HG02678 (cell line): Measurements from ENCODE around the gene FNDC5.

Experiments
- ATAC-seq: cut with Tn5 transposase; IDR thresholded peaks from one replicate; pipeline ENCODE4 v1.9.1; 2021; ENCODE audit warnings: mild to moderate bottlenecking, moderate library complexity; ENCODE audit not compliant: unreplicated experiment

The FNDC5 gene

DNA sequence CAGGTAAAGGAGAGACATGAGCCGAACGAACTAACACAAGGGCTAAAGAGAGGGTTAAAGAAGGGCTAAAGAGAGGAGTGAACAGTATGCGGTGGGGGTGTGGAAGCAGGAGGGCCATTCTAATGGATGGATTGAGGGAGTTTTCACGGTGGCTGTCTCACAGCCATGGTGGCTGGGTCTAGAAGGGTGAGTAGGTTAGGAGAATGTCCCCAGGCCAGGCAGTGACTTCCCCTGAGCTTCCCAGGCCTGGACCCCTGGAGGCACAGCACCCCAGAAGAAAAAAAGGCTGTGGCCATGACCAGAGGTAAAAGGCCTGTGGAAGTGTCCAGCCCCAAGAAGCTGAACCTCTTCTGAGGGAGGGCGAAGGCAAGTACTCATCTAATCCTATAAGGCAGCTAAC lies 3.6 kb downstream of the FNDC5 start:
- no peak for ATAC-seq

DNA sequence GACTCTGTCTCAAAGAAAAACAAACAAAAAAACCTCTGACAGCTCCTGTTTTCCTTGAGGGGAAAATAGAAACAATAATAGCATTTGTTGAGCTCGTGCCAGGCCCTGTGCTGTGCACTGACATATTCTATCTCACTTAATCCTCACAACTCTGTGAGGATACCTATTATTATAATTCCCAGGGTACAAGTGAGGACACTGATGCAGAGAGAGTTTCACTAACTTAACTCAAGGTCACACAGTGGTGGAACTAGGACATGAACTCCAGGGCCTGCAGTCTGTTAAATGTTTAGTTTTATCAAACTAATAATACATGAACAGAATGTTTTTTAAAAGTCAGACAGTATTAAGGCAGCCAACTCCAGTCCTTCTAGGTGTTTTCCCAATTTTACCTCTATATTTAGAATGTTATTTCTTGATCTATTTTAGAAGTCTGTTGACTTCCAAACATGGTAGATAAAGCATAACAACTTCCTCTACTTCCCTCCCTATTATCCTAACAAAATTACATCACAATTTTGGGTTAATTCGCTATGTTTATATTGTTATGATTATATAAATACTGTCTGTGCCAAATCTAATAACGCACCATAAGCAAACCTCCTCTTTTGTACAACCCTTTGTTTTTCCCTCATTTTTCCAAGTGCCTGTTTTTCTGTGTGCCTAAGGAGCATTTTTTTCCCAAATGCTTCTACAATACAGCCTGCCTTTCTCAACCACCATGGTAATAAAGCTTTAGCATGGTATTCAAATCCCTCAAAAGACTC lies 4.9 kb downstream of the FNDC5 start:
- no peak for ATAC-seq

DNA sequence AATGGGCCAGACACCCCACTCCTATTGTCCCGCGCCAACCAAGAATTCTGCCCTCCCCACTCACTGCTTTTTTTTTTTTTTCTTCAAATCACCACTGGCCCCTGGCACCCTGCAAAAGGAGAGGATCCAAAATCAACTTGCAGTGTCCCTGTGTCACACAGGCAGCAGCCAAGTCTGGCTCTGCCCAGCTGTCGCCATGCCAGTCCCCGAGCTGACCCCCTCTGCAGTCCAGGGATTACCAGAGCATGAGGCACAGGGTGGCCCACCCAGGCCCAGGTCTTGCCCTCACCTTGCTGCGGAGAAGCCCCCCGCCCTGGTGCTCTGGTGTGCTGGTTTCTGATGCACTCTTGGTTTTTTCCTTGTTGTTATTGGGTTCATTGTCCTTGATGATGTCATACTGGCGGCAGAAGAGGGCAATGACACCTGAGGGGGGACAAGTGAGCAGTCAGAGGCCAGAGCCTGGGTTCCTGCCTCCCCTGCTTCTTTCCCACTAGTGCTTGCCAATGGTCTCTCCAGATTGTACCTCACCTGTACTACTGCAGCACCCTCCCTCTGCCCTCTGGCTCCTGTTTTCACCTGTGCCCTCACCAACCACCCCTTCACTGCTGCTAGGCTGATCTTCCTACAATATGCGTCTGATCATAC lies 6.2 kb downstream of the FNDC5 start:
- no peak for ATAC-seq

DNA sequence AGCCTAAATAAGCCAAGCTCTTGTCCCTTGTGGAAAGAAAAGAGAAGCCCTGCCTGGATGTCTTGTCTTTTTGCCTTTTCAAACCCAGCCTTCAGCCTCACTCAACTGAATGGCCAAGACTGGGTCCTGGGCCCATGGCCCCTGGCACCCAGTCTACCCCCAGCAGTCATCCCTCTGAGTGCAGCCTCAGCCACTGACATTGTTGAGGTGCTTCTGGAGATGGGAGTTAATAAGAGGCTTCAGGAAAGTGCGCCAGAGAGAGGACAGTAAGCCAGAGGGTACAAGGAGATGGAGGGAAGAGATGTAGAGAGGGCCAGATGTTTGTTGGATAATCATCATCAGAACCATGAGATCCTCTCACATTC lies 6.8 kb downstream of the FNDC5 start:
- ATAC-seq: no peak

DNA sequence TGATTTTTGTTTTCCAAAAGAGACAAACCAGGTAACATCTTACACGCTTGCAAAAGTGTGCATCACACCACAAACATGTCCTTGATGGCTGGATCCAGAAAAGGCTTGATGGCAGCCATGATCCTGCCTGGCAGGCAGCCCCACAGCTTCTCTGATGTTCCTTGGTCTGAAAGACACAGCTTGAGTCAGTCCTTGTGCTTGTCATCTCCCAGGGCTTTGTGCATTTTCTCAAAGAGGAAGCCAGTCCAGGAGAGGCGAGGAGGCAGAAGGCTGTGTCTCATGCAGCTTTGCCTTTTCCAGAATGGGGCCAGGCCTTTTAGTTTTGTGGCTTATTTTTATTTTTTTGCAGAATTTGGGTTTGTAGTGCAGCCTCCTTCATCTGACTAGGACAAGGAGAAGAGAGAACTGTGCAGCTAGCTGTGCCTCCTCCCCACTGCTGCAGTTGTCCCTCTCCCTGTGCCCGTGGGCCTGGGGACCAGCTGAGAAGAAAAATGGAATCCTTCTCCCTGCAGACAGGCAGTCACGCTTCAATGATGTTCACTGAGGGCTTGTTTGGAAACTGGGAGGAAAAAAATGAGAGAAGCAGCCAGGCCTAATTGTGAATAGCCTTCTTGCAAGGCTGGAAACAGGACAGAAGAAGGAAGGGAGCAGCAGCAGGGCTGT lies 7.4 kb downstream of the FNDC5 start:
- ATAC-seq: no peak

DNA sequence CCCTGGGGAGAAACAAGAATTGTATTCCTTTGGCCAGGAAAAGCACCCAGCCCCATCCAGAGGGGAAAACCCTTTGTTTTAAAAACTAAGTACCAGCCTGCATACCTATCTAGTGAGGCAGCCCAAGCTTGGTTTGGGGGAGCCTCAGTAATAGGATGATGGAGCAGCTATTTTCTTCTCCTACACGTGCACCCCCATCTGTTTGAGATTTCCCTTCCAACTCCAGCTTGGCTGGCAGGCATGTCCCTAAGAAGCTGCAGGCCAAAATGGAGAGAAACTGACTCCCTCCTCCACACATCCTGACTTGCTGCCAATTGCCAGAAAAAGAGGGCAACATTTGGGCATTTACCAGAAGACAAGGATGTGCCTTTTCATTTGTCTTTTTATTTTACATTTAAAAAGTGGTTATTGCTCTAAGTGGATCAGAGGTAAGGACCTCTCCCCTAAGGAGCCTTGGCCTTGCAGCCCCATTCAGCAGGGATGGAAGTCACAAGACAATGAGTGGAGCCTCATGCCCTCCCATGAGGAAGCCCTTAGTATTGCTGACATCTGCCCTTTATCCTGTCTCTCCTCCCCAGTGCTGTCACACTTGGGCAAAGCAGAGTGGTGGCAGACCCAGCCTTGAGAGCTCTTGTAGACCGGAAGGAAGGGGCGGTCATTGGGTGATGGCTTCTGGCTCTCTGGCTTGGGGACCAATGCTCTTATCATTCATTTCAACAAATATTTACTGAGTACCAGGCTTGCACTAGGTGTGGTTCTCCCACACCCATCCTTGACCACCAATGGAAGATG lies 8.6 kb downstream of the FNDC5 start:
- ATAC-seq: no peak

DNA sequence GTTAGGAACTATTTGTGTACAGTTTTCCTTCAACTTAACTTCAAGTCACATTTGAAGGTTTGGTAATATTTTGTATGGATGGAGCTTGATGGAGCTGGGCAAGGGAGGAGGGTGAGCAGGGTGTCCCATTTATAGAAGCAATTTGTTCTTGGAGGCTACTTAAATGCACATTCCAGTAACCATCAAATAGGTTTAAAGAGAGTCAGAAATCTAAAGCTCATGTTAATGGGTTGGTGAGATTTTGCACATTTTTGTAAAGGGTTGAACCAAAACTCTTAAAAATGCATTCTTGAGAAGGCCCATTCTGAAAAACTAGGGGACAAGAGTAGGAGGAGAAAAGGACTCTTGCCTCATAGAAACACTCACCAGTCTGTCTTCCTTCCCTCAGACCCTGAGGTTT lies 10.1 kb downstream of the FNDC5 start:
- ATAC-seq: no peak

DNA sequence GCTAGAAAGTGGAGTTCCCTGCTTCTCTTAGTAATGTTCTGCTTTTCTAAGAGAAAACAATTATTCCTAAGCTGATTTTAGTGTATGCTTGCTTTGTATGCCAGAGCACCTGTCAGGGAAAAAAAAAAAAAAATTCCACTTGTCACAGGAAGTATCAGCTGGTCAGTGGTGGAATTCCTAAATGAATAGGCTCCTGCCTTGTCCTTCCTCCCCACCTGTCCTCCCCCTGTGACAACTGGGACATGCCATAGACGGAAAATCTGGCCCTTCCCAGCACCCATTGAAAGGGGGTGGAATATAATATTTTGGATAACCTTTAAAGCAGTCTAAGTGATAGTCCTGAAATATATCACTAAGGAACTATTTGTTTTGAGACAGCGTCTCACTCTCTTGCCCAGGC lies 10.8 kb downstream of the FNDC5 start:
- no peak for ATAC-seq

DNA sequence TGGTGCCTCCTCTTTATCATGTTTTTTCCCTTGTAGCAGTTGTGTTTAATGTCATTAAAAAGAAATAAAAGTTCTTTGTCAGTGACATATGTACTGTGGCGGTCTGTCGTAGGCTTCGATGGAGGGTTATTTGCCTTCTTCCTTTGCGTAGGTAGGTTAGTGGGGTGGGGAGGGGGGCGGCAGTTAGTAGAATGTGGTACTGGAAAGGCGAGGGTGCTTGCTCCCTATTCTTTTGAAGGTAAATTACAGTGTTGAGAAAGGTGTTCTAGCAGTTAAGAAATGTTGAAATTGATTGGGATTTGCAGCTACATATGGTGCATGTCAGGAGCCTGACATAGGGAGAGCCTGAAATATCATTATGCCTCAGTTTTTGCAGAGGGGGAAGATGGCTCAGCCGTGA lies 11.9 kb downstream of the FNDC5 start:
- no peak for ATAC-seq

DNA sequence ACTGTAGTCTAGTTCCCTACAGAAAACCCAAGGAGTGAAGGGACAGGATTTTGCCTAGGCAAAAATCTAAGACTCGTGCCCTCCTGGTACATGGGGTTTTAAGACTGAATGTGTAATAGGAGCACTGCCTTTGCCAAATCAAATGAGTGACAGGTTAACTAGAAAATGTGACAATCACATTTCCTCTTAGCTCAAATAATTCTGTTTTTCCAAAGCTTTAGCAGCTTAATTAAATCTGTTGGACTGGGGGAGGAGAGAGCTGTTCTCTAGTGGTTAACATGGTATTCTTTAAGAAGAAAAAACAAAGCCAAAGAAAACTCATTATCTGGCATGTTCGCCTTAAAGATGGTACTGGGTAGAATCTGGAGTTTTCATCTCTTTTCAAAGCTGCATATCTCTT lies 12.6 kb downstream of the FNDC5 start:
- ATAC-seq: no peak

DNA sequence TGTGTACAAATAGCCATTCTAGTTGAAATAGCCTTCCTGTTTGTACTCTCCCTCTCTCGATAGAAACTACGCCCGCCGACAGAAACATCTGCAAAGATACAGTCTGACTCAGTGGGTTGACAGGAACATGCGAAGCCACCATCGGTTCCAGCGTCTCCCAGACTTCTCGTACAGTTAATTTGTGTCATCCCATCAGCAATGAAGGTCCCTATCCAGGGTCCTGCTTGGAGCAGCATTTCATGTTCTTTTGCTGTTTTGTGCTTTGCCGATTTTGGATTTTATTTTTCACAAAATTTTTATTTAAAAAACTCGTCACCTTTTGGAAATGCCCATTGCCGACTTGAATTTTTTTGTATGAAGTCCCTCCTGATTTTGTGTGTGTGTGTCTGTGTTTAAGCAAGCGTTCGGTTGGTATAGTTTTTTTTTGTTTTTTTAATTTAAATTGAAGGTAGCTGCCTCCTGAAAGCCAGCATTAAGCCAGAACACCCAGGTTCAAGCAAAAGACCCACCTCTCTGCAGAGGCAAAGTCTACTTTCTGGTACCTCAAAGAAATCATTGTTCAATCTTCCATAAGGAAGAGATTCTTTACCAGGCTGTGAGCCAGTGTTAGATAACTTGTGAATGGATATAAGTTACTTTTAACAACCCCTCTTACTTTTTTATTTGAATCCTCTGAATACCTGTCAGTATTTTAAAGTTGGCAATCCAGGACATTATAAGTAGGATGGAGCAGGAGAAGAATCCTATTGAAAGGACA lies 14.7 kb downstream of the FNDC5 start:
- ATAC-seq: no peak

DNA sequence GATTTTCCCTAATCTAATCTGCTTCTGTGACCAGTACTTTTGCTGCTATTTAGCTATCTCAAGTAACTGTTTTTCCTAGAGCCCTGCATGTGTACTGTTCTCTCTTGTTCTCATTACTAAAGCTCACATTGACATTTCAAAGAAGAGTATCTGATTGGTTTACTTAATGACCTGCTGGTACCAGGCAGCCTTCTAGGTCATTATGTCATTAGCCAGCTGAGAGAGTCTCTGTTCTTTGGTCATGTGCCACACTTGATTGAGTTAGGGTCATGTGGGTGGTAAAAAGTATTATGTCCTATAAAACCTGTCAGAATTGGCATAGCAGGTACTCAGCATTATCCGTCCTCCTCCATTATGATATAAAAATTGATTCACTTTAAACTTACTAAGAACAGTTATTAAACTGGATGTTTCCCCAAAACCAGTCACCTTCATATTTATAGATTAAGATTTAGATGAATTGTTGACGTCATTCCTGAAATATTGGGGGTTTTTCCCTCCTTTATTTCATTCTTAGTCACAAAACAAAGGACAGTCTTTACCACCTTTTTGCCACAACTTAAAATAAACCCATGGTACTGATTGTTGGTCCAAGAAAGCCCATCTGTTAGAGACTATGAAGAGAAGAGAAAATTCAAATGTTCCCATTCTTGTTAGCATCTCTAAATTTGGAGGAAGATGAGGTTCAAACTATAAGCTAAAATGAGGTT lies 22.2 kb downstream of the FNDC5 start:
- no peak for ATAC-seq

DNA sequence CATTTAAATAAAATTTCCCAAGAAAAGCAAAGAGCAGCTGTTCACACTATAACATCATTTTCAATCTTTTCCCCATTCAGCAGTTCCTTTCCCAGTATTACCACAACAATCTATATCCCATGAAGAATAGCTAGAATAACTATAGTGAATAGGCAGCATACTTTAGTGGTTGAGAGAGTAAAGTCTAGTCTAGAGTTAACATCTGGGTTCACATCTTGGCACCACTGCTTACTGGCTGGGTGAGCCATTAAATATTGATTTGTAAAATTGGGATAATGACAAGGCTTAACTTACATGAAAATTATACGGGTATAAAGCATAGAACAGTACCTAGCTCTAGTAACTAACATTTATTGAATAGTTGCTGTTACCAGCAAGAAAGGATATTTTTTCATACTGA lies 38.8 kb downstream of the FNDC5 start:
- ATAC-seq: no peak

DNA sequence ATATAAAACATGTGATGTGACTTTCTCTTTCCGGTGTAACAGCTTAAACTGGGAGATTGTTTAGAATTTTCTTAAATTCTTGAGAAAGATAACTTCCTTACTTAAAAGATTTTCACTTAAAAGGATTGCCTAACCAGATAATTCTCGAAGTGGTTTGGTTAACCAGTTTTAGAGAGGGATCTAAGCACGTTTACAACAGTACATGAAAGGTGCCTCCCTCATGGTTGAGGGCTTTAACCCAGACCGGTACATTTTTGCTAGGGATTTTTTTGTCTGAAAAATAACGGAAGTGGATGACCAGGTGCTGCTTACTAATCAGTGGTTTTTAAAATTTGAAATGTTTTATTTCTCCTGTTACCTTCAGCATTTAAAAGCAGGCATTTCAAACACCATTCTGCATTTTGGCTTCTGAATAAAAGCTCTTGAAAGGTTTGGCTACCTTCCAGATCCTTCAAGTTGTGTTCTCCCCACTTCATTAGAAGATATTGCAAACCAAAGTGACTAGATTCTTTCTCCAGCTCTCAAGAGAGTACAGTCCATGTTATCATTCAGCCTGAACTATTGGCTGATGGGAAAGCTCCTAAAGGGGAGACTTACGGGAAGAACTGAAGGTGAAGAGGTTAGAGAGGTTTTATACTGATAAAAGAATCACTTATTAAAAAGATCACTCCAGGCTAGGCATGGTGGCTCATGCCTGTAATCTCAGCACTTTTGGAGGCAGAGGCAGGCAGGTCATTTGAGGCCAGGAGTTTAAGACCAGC lies 40.4 kb downstream of the FNDC5 start:
- ATAC-seq: no peak

DNA sequence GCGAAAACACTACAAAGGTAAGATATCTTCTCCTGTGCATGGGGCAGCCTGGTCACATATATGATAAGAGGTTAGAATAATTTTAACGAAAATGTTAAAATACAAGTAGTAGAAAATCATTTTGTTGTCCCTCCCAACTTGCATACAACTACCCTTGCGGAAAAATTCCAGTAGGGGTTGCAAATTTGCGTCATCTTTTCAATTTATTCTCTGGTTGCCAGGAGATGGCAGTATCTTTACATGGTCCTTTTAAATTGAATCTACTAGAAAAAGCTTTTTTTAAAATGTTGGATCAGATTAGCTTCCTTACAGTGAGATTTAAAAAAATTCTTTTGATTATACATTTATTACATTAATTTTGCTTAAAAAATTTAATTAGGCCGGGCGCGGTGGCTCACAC lies 42.4 kb downstream of the FNDC5 start:
- ATAC-seq: no peak

DNA sequence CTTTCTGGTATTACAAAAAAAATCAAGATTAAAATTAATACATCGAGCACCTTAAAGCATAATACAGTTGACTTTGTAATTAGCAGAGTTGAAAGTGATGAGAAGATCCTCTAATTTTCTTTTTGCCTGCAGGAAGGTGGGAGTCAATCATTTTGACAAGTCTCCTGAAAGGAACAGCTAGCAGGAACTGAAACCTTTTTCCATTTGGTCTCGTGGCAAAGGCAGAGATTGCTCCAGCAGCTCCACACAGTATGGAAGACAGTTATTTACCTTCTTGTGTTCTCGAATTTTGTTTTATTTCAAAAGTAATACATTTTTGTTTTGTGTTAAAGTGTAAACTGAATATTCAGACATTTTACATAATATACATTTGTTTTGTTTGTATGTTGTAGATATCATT lies 45.5 kb downstream of the FNDC5 start:
- ATAC-seq: no peak

DNA sequence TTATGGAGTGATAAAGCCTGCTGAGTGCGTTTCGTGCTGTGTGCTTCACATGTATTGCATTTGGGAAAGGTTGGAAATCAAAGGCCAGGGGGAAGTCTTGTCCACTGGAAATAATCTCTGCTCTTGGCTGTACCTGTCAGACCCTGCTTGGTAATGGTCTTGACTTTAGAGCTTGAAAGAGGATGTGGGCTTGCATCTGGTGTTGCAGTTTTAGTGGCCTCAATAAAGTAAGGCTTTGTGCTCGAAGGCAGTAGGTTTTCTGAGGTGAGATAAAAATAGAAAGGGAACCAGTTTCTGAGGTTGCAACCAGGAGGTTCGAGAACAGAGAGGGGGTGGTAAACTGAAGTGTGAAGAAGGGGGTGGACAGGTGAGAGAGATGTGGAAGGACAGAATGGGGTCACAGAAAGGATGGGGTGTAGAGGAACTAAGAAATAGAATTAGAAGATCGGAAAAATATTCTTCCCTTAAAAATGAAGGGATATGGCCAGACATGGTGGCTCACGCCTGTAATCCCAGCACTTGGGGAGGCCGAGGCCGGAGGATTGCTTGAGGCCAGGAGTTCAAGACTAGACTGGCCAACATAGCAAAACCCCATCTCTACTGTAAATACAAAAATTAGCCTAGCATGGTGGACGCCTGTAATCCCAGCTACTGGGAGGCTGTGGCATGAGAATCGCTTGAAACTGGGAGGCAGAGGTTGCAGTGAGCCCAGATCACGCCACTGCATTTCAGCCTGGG lies 51.7 kb downstream of the FNDC5 start:
- ATAC-seq: peak; percentile 50

DNA sequence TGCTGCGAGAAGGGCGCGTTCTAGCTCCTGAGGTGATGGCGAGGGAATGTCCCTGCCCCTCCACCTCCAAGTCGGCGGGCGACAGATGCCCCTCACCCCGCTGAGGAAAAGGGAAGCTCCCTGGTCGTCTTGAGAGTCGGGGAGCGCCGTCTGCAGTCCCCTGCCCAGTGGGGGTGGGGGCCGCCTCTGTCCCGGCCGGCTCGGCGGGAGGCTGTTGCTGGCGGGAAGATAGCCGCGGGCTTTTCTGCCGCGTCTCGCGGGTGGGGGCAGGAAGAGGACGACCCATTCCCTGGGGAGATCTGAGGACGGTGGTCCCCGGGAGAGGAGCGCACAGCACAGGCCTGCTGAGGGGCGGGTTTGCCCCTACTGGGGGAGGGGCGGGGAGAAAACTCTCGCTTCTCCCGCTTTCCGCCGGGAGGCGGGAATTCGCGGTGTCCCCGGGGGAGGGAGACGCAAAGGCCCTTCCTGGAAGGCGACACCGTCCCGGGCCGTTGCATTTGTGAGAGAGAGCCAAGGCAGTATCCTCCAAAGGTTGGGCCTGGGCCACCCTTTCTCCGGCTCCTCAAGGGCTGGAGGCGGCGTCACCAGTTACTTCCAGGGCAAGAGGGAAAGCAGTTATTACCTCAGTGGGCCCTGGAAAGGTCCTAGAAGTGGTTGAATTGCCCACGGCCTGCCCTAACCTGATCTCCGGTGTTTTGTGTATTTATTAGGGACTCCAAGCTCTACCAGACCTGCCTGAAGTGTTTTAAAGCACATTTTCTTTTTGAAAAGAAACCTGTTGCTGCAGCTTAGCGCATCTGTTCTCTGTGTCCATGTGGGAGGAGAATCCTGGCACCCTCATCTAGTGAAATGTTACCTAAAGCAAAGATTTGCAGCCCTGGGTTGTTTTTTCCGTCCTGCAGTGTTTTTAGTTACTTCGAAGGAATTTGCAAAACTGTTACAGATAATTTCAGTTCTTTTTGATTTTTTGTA lies 52.6 kb downstream of the FNDC5 start:
- ATAC-seq: peak; percentile 9
